ENCODE results near the gene RAD54L2.

RAD54L2 gene

DNA sequence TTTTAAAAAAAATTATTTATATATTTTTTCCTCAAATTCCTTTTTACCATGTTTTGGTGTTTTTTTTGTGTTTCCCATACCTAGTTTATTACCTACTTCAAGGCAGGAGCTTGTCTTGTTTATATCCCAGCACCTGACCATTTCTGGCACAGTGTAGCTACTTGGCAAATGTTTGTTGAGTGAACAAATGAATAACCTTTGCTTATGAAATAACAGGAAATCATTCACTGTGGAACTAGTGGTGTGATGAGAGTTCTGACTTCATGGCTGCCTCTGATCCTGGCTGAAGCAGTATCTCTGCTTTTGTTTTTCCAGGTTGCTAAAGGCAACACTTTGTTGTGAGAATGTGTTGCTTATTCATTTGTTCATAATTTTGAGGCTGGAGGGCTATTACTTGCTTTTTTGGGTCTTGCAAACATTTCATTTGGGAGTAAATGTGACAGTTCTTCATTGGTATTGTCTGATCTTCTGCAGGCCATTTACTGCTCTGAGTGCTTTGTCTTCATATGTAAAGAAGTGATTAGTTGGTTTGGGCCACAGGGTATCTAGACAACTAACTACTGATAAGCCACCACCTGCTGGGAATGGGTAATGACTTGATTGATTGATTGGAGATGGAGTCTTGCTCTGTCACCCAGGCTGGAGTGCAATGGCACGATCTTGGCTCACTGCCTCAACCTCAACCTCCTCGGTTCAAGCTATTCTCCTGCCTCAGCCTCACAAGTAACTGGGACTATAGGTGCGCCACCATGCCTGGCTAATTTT lies 5.7 kb downstream of the RAD54L2 start:
- TF ChIP-seq, protein P1, sequence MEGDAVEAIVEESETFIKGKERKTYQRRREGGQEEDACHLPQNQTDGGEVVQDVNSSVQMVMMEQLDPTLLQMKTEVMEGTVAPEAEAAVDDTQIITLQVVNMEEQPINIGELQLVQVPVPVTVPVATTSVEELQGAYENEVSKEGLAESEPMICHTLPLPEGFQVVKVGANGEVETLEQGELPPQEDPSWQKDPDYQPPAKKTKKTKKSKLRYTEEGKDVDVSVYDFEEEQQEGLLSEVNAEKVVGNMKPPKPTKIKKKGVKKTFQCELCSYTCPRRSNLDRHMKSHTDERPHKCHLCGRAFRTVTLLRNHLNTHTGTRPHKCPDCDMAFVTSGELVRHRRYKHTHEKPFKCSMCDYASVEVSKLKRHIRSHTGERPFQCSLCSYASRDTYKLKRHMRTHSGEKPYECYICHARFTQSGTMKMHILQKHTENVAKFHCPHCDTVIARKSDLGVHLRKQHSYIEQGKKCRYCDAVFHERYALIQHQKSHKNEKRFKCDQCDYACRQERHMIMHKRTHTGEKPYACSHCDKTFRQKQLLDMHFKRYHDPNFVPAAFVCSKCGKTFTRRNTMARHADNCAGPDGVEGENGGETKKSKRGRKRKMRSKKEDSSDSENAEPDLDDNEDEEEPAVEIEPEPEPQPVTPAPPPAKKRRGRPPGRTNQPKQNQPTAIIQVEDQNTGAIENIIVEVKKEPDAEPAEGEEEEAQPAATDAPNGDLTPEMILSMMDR (IDR thresholded peaks at IDR 0.05; ENCODE audit: low read depth, low read length) = no peak
- Histone ChIP-seq H3K27me3 (no peaks in the 10 kb centered on the region), H3K4me3 (ENCODE audit: low read depth, low read length) (no peak overlapping the region), H3K36me3 (no peaks in the 10 kb centered on the region; the same call in 1 of the 2 replicates), H3K9me3 (no peaks in the 10 kb centered on the region), H3K4me1 (no peaks in the 10 kb centered on the region)
- DNase-seq = no peak

DNA sequence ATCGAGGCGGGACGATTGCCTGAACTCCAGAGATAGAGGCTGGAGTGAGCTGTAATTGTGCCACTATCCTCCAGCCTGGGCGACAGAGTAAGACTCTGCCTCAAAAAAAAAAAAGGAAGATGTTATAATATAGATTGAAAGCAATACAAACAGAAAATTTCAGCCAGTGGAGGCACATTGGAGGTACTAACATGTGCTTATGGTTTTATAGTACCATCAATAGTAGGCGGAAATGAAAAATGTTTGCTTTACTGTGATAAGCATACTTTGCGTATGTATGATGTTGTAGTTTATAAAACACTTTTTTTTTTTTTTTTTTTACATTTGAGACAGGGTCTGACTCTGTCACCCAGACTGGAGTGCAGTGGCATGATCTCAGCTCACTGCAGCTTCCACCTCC lies 8.8 kb downstream of the RAD54L2 start:
- no peaks in the 10 kb centered on the region for H3K27me3 ChIP-seq
- no peak for DNase-seq
- TF ChIP-seq, protein P1 (IDR thresholded peaks at IDR 0.05; ENCODE audit: low read depth, low read length) = no peak
- no peaks in the 10 kb centered on the region for H3K9me3 ChIP-seq
- no peaks in the 10 kb centered on the region for H3K4me1 ChIP-seq
- H3K4me3 ChIP-seq (ENCODE audit: low read depth, low read length) = no peak overlapping the region
- H3K36me3 ChIP-seq = no peaks in the 10 kb centered on the region; the same call in 1 of the 2 replicates

DNA sequence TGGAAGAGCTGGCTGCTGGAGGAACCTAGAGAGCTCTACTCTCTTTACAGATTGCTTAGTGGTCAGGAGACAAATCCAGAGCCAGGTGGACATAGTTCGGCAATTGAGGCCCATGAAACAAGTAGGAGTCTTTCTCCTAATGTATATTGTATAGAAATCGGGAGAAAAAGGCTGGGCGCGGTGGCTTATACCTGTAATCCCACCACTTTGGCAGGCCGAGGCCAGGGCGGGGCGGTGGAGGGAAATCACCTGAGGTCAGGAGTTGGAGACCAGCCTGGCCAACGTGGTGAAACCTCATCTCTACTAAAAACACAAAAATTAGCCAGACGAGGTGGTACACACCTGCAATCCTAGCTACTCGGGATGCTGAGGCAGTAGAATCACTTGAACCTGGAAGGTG lies 10.8 kb downstream of the RAD54L2 start:
- no peaks in the 10 kb centered on the region for H3K27me3 ChIP-seq
- TF ChIP-seq, protein P1 (IDR thresholded peaks at IDR 0.05; ENCODE audit: low read depth, low read length) = no peak
- no peak overlapping the region for H3K4me3 ChIP-seq (ENCODE audit: low read depth, low read length)
- no peak for DNase-seq
- H3K36me3 ChIP-seq = no peaks in the 10 kb centered on the region; the same call in 1 of the 2 replicates
- no peaks in the 10 kb centered on the region for H3K9me3 ChIP-seq
- H3K4me1 ChIP-seq = no peaks in the 10 kb centered on the region

DNA sequence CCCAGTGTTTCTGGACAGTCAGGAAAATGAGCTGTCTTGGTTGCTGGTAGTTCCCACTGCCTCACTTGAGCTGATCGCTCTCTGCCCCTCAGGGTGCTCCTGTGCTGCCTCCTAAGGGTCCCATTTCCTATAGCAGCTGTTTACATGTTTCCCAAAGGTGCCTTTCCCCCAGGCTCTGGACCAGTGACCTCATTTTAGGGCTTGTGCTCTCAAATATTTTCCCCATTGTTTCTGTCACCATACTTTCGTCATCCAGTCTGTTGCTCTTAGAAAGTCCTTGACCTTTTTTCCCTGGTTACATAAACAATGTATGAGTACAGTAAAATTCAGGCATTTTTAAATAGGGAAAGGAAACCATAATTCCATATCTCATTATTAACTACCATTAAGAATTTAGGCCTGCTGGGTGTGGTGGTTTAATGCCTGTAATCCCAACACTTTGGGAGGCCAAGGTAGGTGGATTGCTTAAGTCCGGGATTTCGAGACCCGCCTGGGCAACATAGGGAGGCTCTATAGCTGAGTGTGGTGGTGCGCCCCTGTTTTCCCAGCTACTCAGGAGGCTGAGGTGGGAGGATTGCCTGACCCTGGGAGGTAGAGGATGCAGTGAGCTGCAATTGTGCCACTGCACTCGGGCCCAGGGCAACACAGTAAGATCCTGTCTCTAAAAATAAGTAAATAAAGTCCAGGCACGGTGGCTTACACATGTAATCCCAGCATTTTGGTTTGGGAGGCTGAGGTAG lies 11.7 kb downstream of the RAD54L2 start:
- Histone ChIP-seq H3K27me3 (no peaks in the 10 kb centered on the region), H3K4me1 (no peaks in the 10 kb centered on the region), H3K4me3 (ENCODE audit: low read depth, low read length) (no peak overlapping the region), H3K9me3 (no peaks in the 10 kb centered on the region), H3K36me3 (no peaks in the 10 kb centered on the region)
- TF ChIP-seq, protein P1 (IDR thresholded peaks at IDR 0.05; ENCODE audit: low read depth, low read length) = no peak
- DNase-seq = no peak

DNA sequence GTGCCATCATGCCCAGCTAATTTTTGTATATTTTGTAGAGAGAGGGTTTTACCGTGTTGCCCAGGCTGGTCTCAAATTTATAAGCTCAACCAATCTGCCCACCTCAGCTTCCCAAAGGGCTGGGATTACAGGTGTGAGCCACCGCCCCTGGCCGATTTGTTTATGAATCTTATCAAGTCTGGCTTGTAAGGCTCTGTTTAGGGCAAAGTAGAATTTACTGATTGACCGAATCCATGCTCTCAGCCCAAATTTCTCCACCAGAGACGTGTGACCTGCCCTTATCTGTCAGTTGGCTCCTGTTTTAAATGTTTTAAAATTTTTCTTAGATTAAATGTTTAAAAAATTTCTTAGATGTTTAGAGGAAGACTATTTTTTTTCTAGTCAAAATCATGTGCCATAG lies 19.5 kb downstream of the RAD54L2 start:
- TF ChIP-seq, protein P1 (IDR thresholded peaks at IDR 0.05; ENCODE audit: low read depth, low read length) = no peak
- Histone ChIP-seq H3K36me3 (no peaks in the 10 kb centered on the region), H3K4me1 (peaks cover 3% of the 10 kb centered on the region; the same call in 1 of the 2 replicates), H3K9me3 (no peaks in the 10 kb centered on the region), H3K4me3 (ENCODE audit: low read depth, low read length) (no peak overlapping the region), H3K27me3 (no peaks in the 10 kb centered on the region)
- DNase-seq = no peak

Measured in BE2C (cell line).